ENCODE measurements around the gene VNN1.

The VNN1 gene

GRCh38 chr6:132725947-132726607 is 12.2 kb upstream of the VNN1 start:
- DNase-seq (ENCODE audit: low spot score): no peak
- TF ChIP-seq CTCF (IDR thresholded peaks at IDR 0.05; ENCODE audit: extremely low read depth, missing control alignments): no peak

GRCh38 chr6:132725471-132725870 is 11.6 kb upstream of the VNN1 start:
- no peak for DNase-seq (ENCODE audit: low spot score)
- TF ChIP-seq CTCF (IDR thresholded peaks at IDR 0.05; ENCODE audit: extremely low read depth, missing control alignments): no peak

GRCh38 chr6:132719736-132720448 is 6.0 kb upstream of the VNN1 start:
- no peak for DNase-seq (ENCODE audit: low spot score)
- no peak for TF ChIP-seq CTCF (IDR thresholded peaks at IDR 0.05; ENCODE audit: extremely low read depth, missing control alignments)

GRCh38 chr6:132715881-132716637 is 2.2 kb upstream of the VNN1 start:
- no peak for DNase-seq (ENCODE audit: low spot score)
- TF ChIP-seq CTCF (IDR thresholded peaks at IDR 0.05; ENCODE audit: extremely low read depth, missing control alignments): no peak

GRCh38 chr6:132715204-132715603 is 1.3 kb upstream of the VNN1 start:
- no peak for DNase-seq (ENCODE audit: low spot score)

GRCh38 chr6:132714160-132714559 is 305 bp upstream of the VNN1 start:
- no peak for TF ChIP-seq CTCF (IDR thresholded peaks at IDR 0.05; ENCODE audit: extremely low read depth, missing control alignments)

More at GRCh38 chr6:132715204-132715603, 1.3 kb upstream of the VNN1 start:
- TF ChIP-seq CTCF (IDR thresholded peaks at IDR 0.05; ENCODE audit: extremely low read depth, missing control alignments): no peak

GRCh38 chr6:132712366-132712765 is 1.5 kb downstream of the VNN1 start:
- no peak for DNase-seq (ENCODE audit: low spot score)
- no peak for TF ChIP-seq CTCF (IDR thresholded peaks at IDR 0.05; ENCODE audit: extremely low read depth, missing control alignments)

More at GRCh38 chr6:132714160-132714559, 305 bp upstream of the VNN1 start:
- no peak for DNase-seq (ENCODE audit: low spot score)
